DND-41 (cell line): ENCODE data around the gene QSOX2.

Experiments
- ATAC-seq: fragments of 200-7000 bp; cut with Tn5 transposase; 3 replicates; pipeline ENCODE4 v1.9.1; 2021; ENCODE audit warnings: low read depth; ENCODE audit not compliant: insufficient read depth
- DNase-seq: peaks from one replicate; pipeline ENCODE4 v3.0.0-alpha.2; 2020
- H2AFZ ChIP-seq: 2 replicates; pipeline ENCODE4 v1.6.0; 2012; ENCODE audit warnings: low read depth, low read length
- H3K27ac ChIP-seq: 2 replicates; pipeline ENCODE4 v1.5.1; 2012; ENCODE audit warnings: low read length, inconsistent platforms
- H3K27me3 ChIP-seq: fragments of 200-600 bp; sonication (generic); 2 replicates; pipeline ENCODE4 v1.6.0; 2012; ENCODE audit warnings: low read length, mild to moderate bottlenecking, inconsistent platforms; ENCODE audit not compliant: insufficient read depth, poor library complexity
- H3K36me3 ChIP-seq: 2 replicates; pipeline ENCODE4 v1.5.1; 2012; ENCODE audit warnings: low read length, inconsistent platforms; ENCODE audit not compliant: insufficient read depth
- H3K4me1 ChIP-seq: 2 replicates; pipeline ENCODE4 v1.5.1; 2012; ENCODE audit warnings: mild to moderate bottlenecking, low read length; ENCODE audit not compliant: insufficient read depth
- H3K4me2 ChIP-seq: 2 replicates; pipeline ENCODE4 v1.6.0; 2012; ENCODE audit warnings: mild to moderate bottlenecking, moderate library complexity, low read length, inconsistent platforms; ENCODE audit not compliant: insufficient read depth
- H3K4me3 ChIP-seq, 2 experiments: fragments of 200-600 bp in 1 of 2; shearing (Covaris generic) in 1 of 2; 2 replicates each; pipeline ENCODE4 v1.5.1; 2012 to 2016; ENCODE audit warnings: inconsistent platforms in 2 of 2, low read length in 2 of 2, mild to moderate bottlenecking in 2 of 2, low read depth in 1 of 2, moderate library complexity in 1 of 2
- H3K79me2 ChIP-seq: 2 replicates; pipeline ENCODE4 v1.6.0; 2012; ENCODE audit warnings: low read length, inconsistent platforms; ENCODE audit not compliant: insufficient read depth
- H3K9ac ChIP-seq: 2 replicates; pipeline ENCODE4 v1.6.0; 2012; ENCODE audit warnings: low read depth, mild to moderate bottlenecking, inconsistent platforms, low read length, moderate library complexity
- H3K9me3 ChIP-seq: 2 replicates; pipeline ENCODE4 v1.5.1; 2012; ENCODE audit warnings: low read length, moderate library complexity, mild to moderate bottlenecking, inconsistent platforms; ENCODE audit not compliant: insufficient read depth, severe bottlenecking
- H4K20me1 ChIP-seq: 2 replicates; pipeline ENCODE4 v1.6.0; 2012; ENCODE audit warnings: low read length; ENCODE audit not compliant: insufficient read depth
- EZH2 ChIP-seq: IDR thresholded peaks from 3 replicates; pipeline ENCODE4 v1.6.1; 2012; ENCODE audit warnings: borderline replicate concordance, low read depth, mild to moderate bottlenecking, moderate library complexity, low read length, inconsistent platforms; ENCODE audit not compliant: severe bottlenecking
- TF ChIP-seq, protein P1 (sequence below): IDR thresholded peaks from 2 replicates; pipeline ENCODE4 v1.5.1; 2012; ENCODE audit warnings: borderline replicate concordance, low read length, moderate library complexity, mild to moderate bottlenecking; ENCODE audit not compliant: poor library complexity, severe bottlenecking; ENCODE audit errors: extremely low read depth

Gene QSOX2

GRCh38 chr9:136222906-136223285 is 22.7 kb downstream of the QSOX2 start:
- Histone ChIP-seq H3K79me2 (peaks cover 18% of the 10 kb centered on the region; the same call in 1 of the 2 replicates), H3K27me3 (no peaks in the 10 kb centered on the region), H3K36me3 (peaks cover 72% of the 10 kb centered on the region), H3K4me3 (no peak overlapping the region), H3K4me1 (no peaks in the 10 kb centered on the region), H3K27ac (no peak overlapping the region), H4K20me1 (peaks cover 41% of the 10 kb centered on the region), H3K9ac (no peak overlapping the region), H2AFZ (no peak overlapping the region), H3K9me3 (no peaks in the 10 kb centered on the region), H3K4me2 (no peak overlapping the region)
- no peak for DNase-seq
- no peak for ATAC-seq
- TF ChIP-seq EZH2: no peak
- TF ChIP-seq, protein P1, sequence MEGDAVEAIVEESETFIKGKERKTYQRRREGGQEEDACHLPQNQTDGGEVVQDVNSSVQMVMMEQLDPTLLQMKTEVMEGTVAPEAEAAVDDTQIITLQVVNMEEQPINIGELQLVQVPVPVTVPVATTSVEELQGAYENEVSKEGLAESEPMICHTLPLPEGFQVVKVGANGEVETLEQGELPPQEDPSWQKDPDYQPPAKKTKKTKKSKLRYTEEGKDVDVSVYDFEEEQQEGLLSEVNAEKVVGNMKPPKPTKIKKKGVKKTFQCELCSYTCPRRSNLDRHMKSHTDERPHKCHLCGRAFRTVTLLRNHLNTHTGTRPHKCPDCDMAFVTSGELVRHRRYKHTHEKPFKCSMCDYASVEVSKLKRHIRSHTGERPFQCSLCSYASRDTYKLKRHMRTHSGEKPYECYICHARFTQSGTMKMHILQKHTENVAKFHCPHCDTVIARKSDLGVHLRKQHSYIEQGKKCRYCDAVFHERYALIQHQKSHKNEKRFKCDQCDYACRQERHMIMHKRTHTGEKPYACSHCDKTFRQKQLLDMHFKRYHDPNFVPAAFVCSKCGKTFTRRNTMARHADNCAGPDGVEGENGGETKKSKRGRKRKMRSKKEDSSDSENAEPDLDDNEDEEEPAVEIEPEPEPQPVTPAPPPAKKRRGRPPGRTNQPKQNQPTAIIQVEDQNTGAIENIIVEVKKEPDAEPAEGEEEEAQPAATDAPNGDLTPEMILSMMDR: no peak

GRCh38 chr9:136222166-136222905 is 23.3 kb downstream of the QSOX2 start:
- no peak overlapping the region for H3K9ac ChIP-seq
- TF ChIP-seq, protein P1: no peak
- no peak for TF ChIP-seq EZH2
- no peaks in the 10 kb centered on the region for H3K9me3 ChIP-seq
- H3K4me2 ChIP-seq: no peak overlapping the region
- H3K36me3 ChIP-seq: peaks cover 77% of the 10 kb centered on the region
- no peak overlapping the region for H3K4me3 ChIP-seq
- peaks cover 41% of the 10 kb centered on the region for H4K20me1 ChIP-seq
- no peaks in the 10 kb centered on the region for H3K4me1 ChIP-seq
- no peak for DNase-seq
- H3K79me2 ChIP-seq: peaks cover 18% of the 10 kb centered on the region; the same call in 1 of the 2 replicates
- ATAC-seq: no peak
- H2AFZ ChIP-seq: no peak overlapping the region
- H3K27me3 ChIP-seq: no peaks in the 10 kb centered on the region
- no peak overlapping the region for H3K27ac ChIP-seq

DNA sequence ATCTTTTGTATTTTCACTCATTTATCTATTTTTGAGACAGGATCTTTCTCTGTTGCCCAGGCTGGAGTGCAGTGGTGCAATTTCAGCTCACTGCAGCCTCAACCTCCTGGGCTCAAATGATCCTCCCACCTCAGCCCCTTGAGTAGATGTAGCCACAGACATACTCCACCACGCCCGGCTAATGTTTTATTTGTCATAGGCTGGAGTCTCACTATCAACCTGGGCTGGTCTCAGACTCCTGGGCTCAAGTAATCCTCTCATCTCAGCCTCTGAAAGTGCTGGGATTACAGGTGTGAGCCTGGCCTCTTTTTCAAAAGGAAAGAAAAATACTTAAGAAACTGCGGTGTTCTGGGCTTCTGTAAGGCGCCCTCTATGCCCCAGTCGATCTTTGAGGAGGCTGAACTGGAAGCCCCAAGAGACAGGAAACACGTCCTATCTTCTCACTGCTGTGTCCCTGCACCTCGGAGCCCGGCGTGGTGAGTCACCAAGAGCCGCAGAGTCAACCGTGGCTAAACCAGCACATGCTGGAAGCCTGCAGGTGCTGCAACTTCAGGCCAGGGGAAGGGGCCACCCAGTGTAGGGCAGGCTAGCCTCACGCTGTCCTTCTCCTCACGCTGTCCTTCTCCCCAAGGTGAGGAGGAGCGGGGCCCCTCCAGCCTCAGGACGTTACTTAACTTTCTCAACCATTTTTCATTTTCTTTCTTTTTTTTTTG is 25.4 kb downstream of the QSOX2 start:
- H3K4me3 ChIP-seq: no peak overlapping the region

GRCh38 chr9:136219276-136219675 is 26.3 kb downstream of the QSOX2 start:
- no peaks in the 10 kb centered on the region for H3K4me1 ChIP-seq
- peaks cover 19% of the 10 kb centered on the region for H4K20me1 ChIP-seq
- no peaks in the 10 kb centered on the region for H3K27me3 ChIP-seq
- H2AFZ ChIP-seq: no peak overlapping the region
- H3K4me2 ChIP-seq: no peak overlapping the region
- TF ChIP-seq, protein P1: no peak
- no peak for TF ChIP-seq EZH2
- no peak overlapping the region for H3K9ac ChIP-seq
- no peak for ATAC-seq
- peaks cover 83% of the 10 kb centered on the region for H3K36me3 ChIP-seq
- H3K4me3 ChIP-seq: no peak overlapping the region
- no peaks in the 10 kb centered on the region for H3K9me3 ChIP-seq
- no peaks in the 10 kb centered on the region; the same call in 1 of the 2 replicates for H3K79me2 ChIP-seq
- DNase-seq: no peak
- no peak overlapping the region for H3K27ac ChIP-seq

More for the DNA sequence above, 25.4 kb downstream of the QSOX2 start:
- Histone ChIP-seq H3K27ac (no peak overlapping the region), H3K9ac (no peak overlapping the region), H3K4me2 (no peak overlapping the region), H3K79me2 (peaks cover 3% of the 10 kb centered on the region; the same call in 1 of the 2 replicates), H4K20me1 (peaks cover 24% of the 10 kb centered on the region), H3K36me3 (peaks cover 79% of the 10 kb centered on the region), H2AFZ (no peak overlapping the region), H3K27me3 (no peaks in the 10 kb centered on the region), H3K4me1 (no peaks in the 10 kb centered on the region), H3K9me3 (no peaks in the 10 kb centered on the region)
- TF ChIP-seq EZH2: no peak
- DNase-seq (peak; percentile 35), ATAC-seq (peak; percentile 78)
